ENCODE results near the gene CUX1.

DNA sequence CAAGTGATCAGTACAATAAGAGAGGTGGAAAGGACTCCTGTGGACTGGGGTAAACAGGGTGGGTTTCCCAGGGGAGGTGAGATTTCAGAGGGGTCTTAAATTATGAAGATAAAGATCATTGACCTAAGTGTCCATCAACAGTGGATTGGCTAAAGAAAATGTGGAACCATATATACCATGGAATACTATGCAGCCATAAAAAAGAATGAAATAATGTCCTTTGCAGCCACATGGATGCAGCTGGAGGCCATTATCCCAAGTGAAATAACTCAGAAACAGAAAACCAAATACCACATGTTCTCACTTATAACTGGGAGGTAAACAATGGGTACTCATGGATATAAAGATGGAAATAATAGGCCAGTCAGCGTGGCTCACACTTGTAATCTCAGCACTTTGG is 28.9 kb upstream of the CUX1 start:
- TF ChIP-seq POLR2A (IDR thresholded peaks at IDR 0.05) = no peak
- no peak for TF ChIP-seq CTCF (IDR thresholded peaks at IDR 0.05)

Data from suprapubic skin (tissue), 3 donors.